Left lung (tissue), 10 donors: Measurements from ENCODE around the gene PDZD8. TPM values are rescaled to one million over a fixed set of nuclear protein-coding genes. Genes with fewer than 3 reads are reported as not detected.

Source experiments
- ATAC-seq: fragments of 200-7000 bp; cut with Tn5 transposase; one replicate; pipeline ENCODE4 v1.9.1; 2020; ENCODE audit warnings: moderate library complexity
- DNase-seq, 4 donors: peaks; one replicate each; pipeline ENCODE4 v3.0.0-alpha.2; 2013 to 2020
- H3K27ac ChIP-seq, 2 donors: fragments of 200-600 bp; sonication (generic) in 1 of 2; one replicate each; pipeline versions ENCODE4 v1.5.0 to v1.8.0; 2020 to 2021
- H3K27me3 ChIP-seq, 2 donors: fragments of 200-600 bp; sonication (generic) in 1 of 2; one replicate each; pipeline versions ENCODE4 v1.5.0 to v1.8.0; 2020 to 2021
- H3K36me3 ChIP-seq, 2 donors: fragments of 200-600 bp; sonication (generic) in 1 of 2; one replicate each; pipeline versions ENCODE4 v1.5.0 to v1.8.0; 2020 to 2021
- H3K4me1 ChIP-seq, 2 donors: fragments of 200-600 bp; one replicate each; pipeline ENCODE4 v1.8.0; 2021
- H3K4me3 ChIP-seq, 2 donors: fragments of 200-600 bp; sonication (generic) in 1 of 2; one replicate each; pipeline versions ENCODE4 v1.5.0 to v1.8.0; 2020 to 2021; ENCODE audit warnings: mild to moderate bottlenecking in 1 of 2
- H3K9me3 ChIP-seq, 2 donors: fragments of 200-600 bp; sonication (generic) in 1 of 2; one replicate each; pipeline versions ENCODE4 v1.5.0 to v1.8.0; 2020 to 2021
- intact Hi-C, 2 donors: fragments of 100-400 bp; cut with DNase I; formaldehyde crosslinking; loops; one replicate each; pipeline versions ENCODE4 v1.11.2 to v1.14.2; 2022
- polyA plus RNA-seq, 6 donors: library from polyadenylated mRNA; unstranded; fragments of 120-200 nt; gene quantifications; one replicate each; pipeline ENCODE4 v1.2.1, GENCODE V29; 2013; ENCODE audit not compliant: insufficient read length in 6 of 6
- total RNA-seq, 2 donors: library from RNA; stranded (reverse); fragmentation: NEBNext Ultra II Directional; extraction: Animal tissue kit (Norgen Biotek cat#: 25700); gene quantifications; one replicate each; pipeline ENCODE4 v1.2.1, GENCODE V29; 2021
- TF ChIP-seq, protein P1 (sequence below), 2 donors: fragments of 200-600 bp; sonication (generic) in 1 of 2; IDR thresholded peaks; one replicate each; pipeline versions ENCODE4 v1.5.0 to v1.8.0; 2021; ENCODE audit warnings: antibody characterized with exemption in 2 of 2
- donor health status: DM: no; HTN: yes; CAD: no.
- donor health status: DM: no; HTN: no; CAD: no.

Gene PDZD8
- total and polyA plus RNA-seq, 8 donors: 24.2 to 38.2 (median 29.6) TPM

DNA sequence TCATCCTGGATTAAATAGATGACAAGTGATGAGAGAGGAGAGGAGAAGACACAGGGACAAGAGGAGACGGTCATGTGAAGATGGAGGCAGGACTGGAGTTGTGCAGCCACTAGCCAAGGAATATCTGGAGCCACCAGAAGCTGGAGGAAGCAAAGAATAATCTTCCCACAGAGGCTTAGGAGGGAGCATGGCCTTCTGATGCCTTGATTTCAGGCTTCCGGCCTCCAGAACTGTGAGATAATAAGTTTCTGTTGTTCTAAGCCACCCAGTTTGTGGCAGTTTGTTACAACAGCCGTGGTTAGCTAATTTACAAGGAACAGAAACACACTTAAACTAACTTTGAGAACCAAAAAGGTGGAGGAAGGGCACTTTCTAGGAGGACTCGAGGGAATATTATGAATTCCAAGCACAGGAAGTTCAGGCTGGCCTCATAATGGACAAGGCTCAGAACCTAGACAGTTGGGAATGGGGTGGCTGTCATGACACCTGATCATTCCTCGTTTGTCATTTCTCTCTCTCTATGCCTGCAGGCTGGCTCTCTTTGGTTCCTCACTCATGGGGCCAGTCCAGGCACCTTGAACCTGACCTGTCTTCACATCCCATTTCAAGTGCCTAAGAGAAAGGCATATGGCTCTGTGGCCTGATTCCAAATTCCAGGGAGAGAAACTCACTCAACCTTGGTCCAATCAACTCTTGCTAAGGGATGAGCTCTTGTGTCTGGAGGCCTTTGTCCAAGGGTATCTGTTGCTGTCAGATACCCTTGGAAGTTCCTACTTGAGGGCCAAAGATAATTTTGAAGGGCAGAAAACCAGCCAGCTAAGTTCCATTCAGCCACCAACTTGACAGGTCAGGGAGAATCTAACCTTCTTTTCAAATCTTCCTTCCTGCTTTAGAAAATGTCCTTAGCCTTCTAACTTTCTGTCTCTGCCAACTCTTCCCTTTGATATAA lies 33.5 kb upstream of the PDZD8 start:
- peaks cover 4 to 19% of the 10 kb centered on the region in 2 donors for H3K4me1 ChIP-seq
- intact Hi-C loops: no loop called here
- TF ChIP-seq, protein P1, sequence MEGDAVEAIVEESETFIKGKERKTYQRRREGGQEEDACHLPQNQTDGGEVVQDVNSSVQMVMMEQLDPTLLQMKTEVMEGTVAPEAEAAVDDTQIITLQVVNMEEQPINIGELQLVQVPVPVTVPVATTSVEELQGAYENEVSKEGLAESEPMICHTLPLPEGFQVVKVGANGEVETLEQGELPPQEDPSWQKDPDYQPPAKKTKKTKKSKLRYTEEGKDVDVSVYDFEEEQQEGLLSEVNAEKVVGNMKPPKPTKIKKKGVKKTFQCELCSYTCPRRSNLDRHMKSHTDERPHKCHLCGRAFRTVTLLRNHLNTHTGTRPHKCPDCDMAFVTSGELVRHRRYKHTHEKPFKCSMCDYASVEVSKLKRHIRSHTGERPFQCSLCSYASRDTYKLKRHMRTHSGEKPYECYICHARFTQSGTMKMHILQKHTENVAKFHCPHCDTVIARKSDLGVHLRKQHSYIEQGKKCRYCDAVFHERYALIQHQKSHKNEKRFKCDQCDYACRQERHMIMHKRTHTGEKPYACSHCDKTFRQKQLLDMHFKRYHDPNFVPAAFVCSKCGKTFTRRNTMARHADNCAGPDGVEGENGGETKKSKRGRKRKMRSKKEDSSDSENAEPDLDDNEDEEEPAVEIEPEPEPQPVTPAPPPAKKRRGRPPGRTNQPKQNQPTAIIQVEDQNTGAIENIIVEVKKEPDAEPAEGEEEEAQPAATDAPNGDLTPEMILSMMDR (IDR thresholded peaks at IDR 0.05): no peak
- H3K27ac ChIP-seq: no peak overlapping the region
- no peaks in the 10 kb centered on the region for H3K36me3 ChIP-seq
- H3K4me3 ChIP-seq: no peak overlapping the region
- no peak for DNase-seq
- H3K27me3 ChIP-seq: peaks cover 0 to 6% of the 10 kb centered on the region in 2 donors
- no peak for ATAC-seq
- H3K9me3 ChIP-seq: no peaks in the 10 kb centered on the region

DNA sequence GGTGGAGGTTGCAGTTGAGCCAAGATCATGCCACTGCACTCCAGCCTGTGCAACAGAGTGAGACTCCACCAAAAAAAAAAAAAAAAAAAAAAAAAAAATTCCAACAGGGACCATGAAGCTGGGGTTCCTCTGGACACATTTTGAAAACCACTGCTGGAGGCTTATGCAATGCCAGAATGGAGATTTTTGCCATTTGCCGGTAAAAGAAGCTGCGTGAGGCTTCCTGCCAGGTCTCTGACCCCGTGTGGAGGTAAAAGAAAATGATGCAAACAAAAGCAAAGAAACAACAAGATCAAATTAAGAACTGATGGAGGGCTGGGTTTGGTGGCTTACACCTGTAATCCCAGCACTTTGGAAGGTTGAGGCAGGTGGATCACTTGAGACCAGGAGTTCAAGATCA lies 30.5 kb upstream of the PDZD8 start:
- no peak overlapping the region for H3K27ac ChIP-seq
- no peak overlapping the region for H3K4me3 ChIP-seq
- H3K27me3 ChIP-seq: peaks cover 0 to 6% of the 10 kb centered on the region in 2 donors
- TF ChIP-seq, protein P1 (IDR thresholded peaks at IDR 0.05): no peak
- H3K4me1 ChIP-seq: peaks cover 4 to 8% of the 10 kb centered on the region in 2 donors
- ATAC-seq: no peak
- H3K36me3 ChIP-seq: no peaks in the 10 kb centered on the region
- intact Hi-C loops: no loop called here
- no peaks in the 10 kb centered on the region for H3K9me3 ChIP-seq
- no peak for DNase-seq

DNA sequence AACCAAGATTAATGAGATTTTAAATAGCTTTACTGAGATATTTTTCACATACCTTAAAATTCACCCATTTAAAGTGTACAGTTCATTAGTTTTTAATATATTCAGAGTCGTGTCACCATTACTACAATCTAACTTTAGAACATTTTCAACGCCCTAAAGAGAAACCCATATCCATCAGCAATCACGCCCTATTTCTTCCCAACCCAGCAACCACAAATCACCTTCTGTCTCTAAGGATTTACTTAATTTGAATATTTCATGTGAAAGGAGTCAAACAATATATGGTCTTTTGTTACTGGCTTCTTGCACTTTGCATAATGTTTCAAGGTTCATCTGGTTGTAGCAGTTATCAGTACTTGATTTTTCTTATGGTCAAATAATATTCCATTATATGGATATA lies 25.1 kb upstream of the PDZD8 start:
- H3K9me3 ChIP-seq: no peaks in the 10 kb centered on the region
- H3K27ac ChIP-seq: peak overlapping the region in 1 of 2 donors; percentile 83
- peaks cover 0 to 6% of the 10 kb centered on the region in 2 donors for H3K27me3 ChIP-seq
- intact Hi-C loops: no loop called here
- H3K36me3 ChIP-seq: no peaks in the 10 kb centered on the region
- H3K4me3 ChIP-seq: no peak overlapping the region
- ATAC-seq (no peak), DNase-seq (no peak)
- no peaks in the 10 kb centered on the region for H3K4me1 ChIP-seq
- TF ChIP-seq, protein P1 (IDR thresholded peaks at IDR 0.05): no peak

DNA sequence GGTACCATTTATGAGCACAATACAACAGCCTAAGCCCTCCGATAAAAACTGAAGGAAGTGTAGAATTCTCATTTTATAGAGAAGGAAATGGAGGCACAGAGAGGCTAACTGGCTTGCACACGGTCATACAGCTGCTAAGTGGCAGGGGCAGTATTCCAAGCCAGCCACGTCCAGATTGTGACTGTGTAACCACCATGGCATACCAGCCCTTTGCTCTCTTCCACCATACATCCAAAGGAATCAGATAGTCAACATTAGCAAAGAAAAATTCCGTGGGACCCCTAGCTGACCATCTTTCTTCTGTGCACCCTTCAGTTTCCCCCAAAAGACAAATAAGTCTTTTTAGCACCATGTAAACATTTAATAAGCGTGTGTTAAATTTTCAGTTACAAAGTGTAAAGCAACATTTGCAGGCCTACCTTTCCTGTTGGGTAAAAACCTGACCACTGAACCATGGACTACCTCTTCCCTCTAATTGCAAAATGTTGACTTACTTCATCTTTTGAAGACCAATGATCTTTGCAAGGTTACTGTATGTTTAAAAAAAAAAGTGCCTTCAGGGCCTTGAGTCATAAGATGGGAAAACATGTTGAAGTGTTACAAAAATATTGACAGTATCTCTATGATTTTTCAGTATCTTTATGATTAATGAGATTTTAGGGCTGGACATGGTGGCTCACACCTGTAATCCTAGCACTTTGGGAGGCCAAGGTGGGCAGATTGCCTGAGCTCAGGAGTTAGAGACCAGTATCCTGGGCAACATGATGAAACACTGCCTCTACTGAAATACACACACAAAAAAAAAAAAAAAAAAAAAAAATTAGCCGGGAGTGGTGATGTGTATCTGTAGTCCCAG lies 24.3 kb upstream of the PDZD8 start:
- Histone ChIP-seq H3K4me1 (no peaks in the 10 kb centered on the region), H3K27ac (peak overlapping the region in 1 of 2 donors; percentile 83), H3K9me3 (no peaks in the 10 kb centered on the region), H3K36me3 (no peaks in the 10 kb centered on the region), H3K4me3 (no peak overlapping the region), H3K27me3 (peaks cover 0 to 5% of the 10 kb centered on the region in 2 donors)
- DNase-seq (no peak), ATAC-seq (no peak)
- TF ChIP-seq, protein P1 (IDR thresholded peaks at IDR 0.05): no peak
- intact Hi-C loops: no loop called here

DNA sequence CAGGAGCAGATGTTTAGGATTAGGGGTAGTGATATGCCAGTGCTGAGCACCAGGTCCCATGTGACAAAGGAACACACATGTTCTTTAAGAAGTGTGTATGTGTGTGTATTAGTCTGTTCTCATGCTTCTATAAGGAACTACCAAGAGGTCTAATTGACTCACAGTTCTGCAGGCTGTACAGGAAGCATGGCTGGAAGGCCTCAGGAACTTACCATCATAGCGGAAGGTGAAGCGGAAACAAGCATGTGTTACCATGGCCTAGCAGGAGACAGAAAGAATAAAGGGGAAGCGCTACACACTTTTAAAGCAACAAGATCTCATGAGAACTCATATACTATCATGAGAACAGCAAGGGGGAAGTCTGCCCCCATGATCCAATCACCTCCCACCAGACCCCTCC lies 22.8 kb upstream of the PDZD8 start:
- intact Hi-C loops: no loop called here
- no peaks in the 10 kb centered on the region for H3K4me1 ChIP-seq
- DNase-seq (no peak), ATAC-seq (no peak)
- H3K27ac ChIP-seq: peak overlapping the region in 1 of 2 donors; percentile 83
- H3K36me3 ChIP-seq: no peaks in the 10 kb centered on the region
- H3K27me3 ChIP-seq: no peaks in the 10 kb centered on the region
- H3K9me3 ChIP-seq: no peaks in the 10 kb centered on the region
- TF ChIP-seq, protein P1 (IDR thresholded peaks at IDR 0.05): no peak
- no peak overlapping the region for H3K4me3 ChIP-seq
